Stimulated activated CD4-positive, alpha-beta T cell treated with anti-CD3 and anti-CD28 coated beads, Interleukin-4, amount 100 ng/mL, for 1 hour (primary cell): ENCODE measurements around the gene BMPER.

Experiments
- DNase-seq: peaks from one replicate; pipeline ENCODE4 v3.0.0-alpha.2; 2020

BMPER gene

DNA sequence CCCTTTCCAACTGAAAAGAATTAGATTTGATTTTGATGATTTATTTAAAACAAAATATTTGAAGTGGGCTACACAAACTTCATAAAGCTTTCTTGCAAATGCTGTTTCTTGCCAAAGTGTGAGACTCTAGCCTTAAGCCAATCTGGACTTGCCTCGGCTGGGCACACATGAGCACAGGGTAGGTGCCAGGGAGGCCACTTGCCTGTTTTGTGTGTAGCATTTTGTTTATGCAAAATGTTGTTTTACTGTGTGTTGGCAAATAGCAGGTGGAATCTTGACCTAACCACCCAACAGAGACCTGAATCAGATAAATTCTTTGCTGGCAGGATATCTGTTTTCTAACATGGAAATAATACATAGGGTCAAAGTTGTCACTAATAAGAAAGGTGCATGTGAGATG is 161.1 kb downstream of the BMPER start:
- DNase-seq: no peak

DNA sequence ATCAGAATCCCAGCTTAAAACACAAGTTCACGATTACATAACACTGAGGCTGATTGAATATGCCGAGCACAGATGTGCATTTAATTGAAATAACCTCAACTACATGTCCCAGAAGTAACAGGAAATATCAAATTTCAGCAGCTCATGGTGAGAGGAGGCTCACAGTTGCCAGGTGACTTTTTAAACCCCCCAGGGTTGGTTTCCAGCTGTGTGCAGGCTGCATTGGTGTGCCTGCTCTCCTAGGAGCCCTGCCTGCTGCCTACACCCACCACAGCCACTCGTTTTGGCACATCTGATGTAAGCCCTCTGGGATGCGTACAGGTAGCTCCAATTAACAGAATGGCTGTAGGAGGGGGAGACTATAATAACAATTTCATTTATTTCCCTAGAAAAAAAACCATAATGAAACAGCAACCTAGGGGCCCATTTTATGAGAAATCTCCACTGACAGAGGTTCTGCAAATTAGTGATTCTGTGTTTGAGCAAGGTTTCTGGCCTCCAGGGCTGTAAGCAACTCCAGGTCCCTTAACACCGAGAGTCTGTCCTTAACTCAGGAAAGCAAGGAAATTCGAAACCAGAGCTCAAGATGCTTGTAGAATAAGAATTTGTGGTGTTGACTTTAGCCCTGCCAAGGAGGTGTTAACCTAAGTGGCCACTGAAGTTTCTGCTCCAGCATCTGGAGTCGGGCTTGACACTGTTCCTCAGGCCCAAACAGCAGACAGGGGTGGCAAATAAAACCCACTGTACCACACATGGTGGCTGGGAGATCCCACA is 161.9 kb downstream of the BMPER start:
- DNase-seq: no peak

DNA sequence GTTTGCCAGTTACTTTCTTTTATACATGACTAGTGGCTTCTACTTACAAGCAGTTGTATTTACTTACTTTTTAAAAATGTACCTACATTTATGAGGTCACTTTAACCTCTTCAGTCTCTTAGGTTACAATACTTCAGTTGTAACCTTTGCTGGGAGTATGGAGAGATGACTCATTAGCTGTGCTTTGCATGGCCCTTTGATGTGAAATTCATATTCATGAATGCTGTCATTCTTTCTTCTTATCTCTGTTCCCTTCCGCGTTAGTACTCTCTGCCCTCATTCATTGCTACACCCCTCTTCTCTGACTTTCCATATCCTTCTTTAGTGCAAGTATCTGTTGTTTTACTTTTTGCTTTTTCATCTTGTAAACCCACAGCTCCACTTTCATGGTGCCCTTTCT is 164.3 kb downstream of the BMPER start:
- no peak for DNase-seq

DNA sequence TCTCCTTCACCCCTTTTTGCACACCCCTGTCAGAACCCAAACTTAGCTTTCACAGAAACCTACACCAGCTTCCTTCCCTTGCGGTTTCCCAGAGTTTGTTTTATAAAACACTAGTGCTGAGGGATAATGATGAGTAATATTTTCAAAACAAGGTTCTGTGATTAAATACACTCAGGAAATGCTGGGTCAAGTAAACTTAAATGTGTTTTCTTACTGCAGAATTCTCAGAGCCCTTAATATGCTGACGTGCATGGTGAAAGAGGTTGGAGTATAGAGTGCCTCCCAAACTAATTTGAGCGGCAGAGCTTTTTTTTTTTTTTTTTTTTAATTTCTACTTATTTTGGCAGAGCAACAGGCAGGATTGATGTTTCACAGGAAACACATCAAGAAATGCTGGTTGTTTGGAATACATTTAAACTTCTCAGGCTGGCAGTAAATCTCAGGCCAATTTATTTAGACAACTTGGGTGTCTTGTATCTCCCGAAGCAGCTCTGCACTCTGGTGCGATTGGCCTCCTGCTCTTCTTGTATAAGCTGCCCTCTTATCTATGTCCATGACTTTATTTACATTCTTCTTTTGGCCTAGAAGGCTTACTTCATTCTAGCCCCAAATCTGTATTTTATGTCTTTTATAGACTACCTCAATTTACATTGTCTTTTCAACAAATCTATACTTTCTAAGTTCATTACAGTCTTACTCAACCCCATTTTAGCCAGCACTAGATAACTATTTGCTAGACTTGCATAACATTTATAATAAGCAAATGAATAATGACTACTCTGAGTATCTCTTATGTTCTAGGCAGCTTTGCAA is 165.4 kb downstream of the BMPER start:
- DNase-seq: no peak

DNA sequence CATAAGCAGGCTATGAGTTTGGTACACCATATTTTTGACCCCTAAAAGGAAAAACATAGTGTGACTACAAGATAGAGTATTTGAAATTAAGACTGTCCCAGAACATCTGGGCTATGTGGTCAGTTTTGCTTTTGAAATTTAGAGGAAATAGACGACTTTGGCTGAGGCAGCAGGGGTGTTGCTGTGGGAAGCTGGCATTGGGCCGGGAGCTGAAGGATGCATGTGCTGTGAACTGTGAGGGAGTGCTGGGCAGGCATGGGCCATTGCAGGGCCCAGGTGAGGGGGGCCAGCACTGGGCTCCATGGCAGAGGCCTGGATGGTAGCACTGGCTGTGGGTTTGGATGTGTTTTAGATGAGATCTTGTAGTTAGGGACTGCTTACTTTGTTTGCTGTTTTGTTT is 168.3 kb downstream of the BMPER start:
- no peak for DNase-seq

DNA sequence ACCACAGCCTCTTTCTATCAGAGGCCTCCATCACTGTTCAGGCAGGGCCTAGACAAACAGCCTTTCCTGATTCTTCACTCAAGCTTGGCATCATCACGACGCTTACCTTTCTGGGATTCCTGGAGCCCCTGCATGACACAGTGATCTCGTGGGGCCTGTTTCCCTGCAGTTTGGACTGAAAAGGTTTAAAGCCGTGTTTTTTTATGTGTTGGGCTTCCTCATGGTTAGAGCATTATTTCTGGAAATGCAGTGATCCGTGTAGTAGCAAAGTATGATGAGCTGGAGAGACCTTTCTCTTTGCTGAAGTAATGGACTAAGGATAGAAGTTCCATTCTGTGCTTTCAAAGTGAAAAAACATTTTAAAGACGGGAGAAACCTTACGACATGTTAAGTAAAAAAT is 169.1 kb downstream of the BMPER start:
- DNase-seq: no peak

DNA sequence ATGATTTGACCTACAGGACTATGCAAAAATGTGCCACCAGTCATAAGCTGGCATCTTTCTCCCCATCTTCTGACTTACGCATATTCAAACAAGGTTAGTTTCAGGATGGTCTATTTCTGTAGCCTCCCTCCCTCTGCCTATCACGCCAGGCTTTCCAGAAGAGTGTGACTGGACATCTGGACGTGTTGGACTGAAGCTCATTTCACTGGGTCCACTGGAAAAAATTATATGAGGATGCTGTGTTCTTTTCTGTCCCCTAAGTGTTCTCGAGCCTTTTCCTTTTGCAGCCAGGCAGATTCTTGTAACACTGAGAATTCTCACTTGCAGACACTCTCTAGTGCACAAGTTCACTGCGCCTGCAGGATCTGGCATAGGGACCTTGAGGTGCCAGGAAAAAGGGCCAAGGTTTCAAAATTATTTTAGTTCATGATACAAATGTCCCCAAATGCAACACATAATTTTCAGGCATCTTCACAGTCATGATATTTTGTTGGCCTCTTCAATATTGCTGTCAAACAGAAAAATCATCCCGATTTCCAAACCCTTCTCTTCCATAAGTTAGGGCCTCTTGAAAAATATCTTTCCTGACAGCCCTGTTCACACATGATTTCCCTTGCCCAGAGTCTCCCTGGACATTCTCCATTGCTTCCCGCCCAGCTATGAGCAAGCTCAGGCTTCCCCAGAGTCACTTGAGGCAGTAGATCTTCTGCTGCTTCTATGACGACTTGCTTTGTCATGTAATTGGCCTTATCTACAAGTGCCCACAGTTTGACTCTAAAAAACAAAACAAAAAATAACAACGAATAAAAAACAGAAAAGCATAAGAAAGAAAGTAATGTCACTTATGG is 170.4 kb downstream of the BMPER start:
- no peak for DNase-seq

DNA sequence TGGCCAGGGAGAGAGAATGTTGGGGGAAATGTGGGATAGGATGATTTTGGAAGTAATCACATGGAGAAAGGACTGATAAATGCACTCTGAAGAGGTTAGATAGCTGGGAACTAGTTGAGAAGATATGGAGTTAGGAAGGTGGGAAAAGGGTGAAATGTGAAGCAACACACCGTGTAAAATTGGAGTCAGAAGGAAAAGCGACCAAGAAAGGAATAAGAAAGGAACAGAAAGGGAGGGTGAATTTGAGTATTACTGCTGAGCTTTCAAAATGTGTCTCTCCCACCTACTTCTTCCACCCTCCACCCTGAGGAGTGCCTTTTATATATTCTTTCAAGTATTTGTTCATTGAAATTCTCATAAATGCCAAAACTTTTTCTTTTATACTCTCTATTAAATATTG is 171.8 kb downstream of the BMPER start:
- DNase-seq: no peak

DNA sequence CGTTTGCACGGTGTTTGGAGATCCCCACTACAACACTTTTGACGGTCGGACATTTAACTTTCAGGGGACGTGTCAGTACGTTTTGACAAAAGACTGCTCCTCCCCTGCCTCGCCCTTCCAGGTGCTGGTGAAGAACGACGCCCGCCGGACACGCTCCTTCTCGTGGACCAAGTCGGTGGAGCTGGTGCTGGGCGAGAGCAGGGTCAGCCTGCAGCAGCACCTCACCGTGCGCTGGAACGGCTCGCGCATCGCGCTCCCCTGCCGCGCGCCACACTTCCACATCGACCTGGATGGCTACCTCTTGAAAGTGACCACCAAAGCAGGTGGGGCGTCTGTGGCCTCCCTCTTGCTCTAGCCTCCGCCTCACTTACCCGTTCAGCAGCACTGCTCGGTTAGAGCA is 173.5 kb downstream of the BMPER start:
- no peak for DNase-seq

DNA sequence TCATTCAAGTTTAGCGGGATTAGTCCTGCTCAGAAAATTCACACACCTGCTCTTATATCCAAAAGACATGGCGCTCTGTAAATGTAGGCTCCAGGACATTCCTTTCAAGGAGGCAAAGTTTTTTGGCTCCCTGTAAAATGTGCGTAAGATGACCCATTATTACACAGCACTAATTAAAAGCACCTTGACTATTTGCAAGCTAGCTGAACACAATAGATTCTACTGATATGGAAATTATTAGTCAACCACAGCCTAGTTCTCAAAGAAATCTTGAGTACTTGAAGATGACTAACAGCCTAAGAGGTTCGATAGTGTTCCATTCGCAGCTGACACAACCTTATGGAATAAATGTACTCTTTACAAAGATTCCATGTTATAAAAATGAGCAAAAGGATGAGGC is 175.2 kb downstream of the BMPER start:
- no peak for DNase-seq

DNA sequence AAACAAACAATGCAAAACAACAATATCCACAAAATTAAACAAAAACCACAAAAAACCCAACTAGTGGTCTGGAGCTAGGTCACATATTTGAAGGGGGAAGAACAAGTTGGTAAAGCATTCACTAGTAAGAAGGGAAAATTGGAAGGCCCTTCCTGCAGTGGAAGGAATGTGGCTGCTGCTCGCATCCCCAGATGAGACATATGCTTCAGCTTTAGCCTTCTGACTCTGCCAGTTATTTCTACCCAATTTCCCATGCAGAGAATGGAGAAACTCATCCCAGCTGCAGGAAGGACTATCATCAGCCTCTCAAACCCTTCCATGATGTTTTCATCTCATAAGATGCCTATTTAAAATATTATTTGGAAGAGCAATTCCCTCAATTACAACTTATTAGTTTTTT is 176.6 kb downstream of the BMPER start:
- DNase-seq: no peak

DNA sequence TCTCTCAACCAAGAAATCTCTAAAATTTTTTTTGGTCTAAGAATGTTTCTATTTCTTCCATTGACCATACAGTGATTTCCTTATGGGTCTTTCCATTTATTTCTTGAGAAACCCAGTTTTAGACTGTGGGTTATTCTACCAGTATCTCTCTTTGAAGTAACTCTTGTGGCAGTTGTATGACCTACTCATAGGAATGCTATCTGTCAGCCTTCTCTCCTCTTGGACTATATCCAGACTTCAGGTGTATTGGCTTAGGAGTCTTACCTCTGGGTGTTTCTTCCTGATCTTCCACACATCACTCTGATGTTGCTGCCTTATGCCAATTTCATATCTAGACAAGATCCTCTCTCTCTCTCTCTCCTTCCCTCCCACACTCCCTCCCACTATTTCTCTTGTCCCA is 178.1 kb downstream of the BMPER start:
- DNase-seq: no peak

DNA sequence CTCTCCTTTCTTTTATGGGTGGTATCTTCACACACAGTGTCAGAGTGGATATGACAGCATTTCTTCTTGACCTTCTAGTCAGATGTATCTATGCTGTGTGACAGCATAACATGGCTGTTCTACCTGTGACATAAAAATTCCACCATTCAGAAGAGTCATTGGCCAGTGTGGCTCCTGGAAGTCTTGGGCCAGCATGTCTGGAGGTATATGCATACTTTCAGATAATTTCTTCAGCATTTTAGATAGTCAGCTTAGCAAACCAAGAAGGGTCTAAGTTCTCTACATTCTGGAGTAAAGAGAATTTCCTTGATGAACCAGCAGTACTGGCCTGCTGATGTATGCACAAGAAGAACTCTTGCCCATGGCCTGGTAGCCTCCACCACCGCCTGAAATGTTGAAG is 179.3 kb downstream of the BMPER start:
- no peak for DNase-seq

DNA sequence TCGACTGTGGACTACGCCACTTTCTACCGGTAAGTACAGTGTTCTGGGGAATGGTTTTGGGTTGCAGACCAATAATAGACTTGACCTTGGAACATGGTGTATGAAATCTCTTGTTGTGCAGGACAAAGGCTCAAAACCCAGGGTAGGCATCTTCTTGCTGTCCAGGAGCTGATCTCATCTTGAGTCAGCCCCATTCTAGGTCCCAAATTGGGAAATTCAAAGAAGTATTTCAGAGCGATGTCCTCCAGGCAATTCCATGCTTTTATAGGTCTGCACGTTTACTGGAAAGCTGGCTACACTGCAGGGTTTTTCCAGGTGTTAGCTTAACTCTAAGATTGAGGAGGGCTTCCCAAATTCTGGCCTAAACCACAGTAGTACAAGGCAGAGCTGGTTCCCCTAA is 180.7 kb downstream of the BMPER start:
- DNase-seq: no peak

DNA sequence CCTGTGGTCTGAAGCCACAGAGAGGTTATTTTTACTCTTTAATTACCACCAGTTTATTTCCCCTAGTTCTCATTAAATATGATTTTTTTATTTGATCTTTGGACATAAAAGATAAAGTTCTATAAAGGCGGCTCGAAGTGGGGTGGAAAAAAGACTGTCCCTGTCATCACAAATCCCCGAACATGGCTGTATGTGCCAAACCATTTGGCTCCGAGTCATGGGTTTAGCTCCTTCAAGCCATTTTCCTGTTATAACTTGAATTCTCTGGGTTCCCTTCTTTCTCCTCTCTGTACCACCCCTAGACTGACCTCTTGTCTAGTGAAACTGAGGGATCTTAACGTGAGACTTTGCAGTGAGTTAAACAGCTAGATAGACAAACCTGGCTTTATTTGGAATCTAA is 181.6 kb downstream of the BMPER start:
- DNase-seq: no peak

DNA sequence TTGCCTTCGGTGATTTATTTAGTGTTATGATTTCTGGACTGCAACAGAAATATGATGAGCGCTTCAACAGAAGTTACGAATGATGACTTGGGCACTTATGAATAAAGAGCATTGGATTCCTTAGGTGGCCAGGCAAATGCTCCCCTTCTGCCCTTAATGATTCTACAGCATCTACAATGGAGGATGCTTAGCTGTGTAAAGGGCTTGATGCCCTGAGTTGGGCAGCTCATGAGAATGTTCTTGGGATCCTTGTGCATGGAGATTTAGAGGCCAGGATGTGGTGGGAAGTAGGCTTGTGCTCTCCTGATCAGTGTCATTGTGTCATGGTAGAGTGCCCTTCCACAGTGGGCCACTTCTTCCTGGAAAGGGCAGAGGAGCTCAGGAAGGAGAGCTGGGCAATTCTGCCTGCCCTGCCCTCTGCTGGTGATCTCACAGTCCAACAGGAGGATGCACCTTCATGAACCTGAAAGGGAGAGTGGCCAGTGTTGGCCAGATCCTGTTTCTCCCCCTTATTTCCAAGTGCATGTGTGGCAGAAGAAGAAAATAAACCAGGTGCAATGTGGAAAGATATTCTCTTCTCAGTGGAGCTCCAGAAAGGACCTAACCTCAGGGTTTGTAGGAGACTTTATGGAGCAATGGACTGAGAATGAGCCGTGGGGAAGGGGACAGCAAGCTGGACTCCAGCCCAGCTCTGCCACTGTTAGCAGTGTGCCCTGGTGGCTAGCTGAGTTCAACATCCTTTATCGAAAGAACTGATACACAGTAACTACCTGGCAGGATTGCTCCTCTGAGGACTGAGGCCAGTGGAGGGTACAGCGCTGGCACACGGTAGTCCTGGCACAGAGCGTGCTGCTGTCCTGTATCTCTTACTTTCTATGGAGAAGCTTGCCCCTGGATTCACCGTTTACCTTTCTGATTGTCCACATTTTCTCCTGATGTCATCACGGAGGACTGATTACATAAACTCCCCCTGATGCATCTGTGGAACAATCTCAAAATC is 182.9 kb downstream of the BMPER start:
- no peak for DNase-seq

DNA sequence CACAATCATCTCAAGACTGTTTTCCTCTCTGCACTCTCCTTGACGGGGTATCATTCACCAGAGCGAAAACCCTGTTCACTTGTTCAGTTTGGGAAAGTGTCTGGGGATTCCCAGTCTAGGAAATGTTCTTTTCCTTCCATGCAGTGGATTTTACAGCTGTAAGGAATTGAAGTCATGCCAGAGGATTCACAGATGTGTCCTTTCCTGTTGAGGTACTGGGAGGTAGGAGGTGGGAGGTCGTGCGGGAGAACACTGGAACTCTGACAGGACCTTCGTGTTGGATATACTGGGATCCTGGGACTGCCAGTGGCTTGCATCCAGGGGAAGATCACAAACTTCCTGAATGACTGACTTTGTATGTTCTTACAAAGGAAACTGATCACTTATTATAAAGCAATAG is 185.5 kb downstream of the BMPER start:
- no peak for DNase-seq

DNA sequence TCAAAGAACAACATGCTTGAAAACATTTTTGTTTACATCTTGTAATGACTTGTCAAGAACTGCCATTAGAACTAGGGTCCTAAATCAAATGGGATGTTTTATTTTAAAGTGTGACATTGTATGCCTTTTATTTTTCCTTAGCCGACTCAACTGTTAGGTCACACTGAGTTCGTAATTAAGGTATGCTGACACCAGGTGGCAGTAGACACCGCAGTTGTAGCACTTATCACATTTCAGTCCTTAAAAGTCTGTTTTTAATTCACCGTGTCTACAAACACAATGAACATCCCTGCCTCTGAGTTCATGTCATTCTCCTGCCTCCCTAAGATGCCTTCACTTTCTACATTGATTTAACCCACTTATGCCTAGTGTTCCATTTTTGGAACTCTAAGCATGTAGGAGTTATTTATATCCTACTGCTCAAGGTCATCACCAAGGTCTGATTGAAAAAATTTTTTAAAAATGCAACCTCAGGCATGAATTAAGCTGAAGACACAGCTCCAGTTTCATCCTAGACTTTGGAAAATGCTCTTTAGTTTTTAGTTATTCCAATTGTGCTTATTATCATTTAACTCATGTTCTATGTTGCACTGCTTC is 186.1 kb downstream of the BMPER start:
- no peak for DNase-seq

DNA sequence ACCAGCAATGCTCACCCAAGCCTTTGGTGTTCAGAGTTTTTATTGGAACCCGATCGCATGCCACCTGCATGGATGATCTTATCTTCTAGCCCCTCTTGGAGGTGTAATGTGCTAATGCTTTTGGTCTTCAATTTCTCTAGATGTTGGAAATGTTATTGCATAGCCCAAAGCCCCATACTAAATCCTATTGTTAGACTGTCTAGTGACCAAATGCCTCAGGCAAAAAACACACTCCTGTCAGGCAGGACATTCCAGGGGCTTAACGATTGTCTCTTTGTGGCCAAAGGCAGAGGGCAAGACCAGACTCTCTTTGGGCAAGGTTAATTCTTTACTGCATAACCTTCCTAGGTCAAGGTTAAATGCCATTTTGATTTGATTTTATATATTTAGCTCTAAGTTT is 187.9 kb downstream of the BMPER start:
- no peak for DNase-seq

DNA sequence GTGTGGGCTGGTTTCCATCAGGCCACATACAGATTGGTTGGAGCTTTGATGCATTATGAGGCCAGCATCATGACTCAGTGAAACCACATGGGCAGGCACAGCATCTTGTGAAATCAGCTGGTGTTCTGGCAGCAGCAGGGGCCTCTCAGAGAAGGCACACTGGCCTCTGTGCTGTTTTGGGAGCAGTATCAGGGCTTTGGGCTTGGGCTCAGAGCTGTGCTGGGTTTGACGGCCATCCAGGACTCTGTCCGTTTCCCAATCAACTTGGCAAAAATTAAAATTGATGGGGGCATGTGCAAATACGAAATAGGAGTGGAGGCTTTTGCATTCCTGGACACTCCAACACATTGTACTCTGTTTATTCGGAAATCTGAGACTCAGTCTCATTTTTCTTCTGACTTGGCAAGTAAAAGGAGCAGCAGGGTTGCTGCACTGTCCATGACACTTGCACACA is 190.9 kb downstream of the BMPER start:
- DNase-seq: no peak

DNA sequence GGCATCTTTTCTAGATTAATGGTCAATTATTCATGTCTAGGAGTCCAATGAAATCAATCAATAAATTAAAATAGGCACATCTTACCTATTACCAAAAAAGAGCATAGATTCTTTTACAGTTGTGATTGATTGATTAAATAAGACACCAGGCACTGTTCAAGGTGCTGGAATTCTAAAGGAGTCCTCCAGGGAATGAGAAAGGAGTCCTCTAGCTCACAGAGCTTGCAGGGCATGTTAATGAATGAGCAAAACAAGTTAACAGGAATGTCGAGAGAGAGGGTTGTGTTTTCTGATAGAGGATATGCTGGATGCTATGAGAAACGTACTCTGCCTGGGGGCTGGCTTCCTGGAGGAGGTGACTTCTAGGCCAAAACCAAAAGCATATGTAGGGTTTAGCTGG is 191.4 kb downstream of the BMPER start:
- DNase-seq: no peak

DNA sequence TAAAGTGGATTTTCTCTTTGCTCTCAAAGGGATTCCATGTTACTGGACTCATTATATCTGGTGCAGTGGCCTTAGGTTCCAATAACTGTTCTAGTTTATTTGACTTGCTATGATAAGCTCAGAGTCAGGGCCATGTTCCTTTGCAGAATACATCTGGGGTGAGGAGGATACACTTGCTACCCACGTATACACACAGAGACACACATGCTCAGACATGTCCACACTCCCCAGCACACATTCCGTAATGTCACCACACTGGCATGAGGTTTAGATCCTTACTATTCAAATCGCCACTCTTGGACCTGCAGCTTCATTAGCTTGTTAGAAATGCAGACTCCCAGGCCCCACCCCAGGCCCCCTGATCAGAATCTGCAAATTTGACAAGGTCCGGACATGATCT is 195.3 kb downstream of the BMPER start:
- DNase-seq: no peak
